IPS-20b (cell line): ENCODE measurements around the gene TBP.
"Not testable (repeated sequence)": the region's sequence is repeated elsewhere in the genome, so short reads cannot be mapped to it uniquely, and the experiment has no call there.

Experiments used
- H3K27ac ChIP-seq: one replicate; pipeline ENCODE4 v1.5.1; 2013; ENCODE audit warnings: low read length
- H3K27me3 ChIP-seq: 2 replicates; pipeline ENCODE4 v1.6.1; 2013; ENCODE audit warnings: mild to moderate bottlenecking, low read length, inconsistent platforms; ENCODE audit not compliant: insufficient read depth
- H3K36me3 ChIP-seq: 2 replicates; pipeline ENCODE4 v1.6.1; 2013; ENCODE audit warnings: low read depth, mild to moderate bottlenecking, inconsistent platforms, low read length, moderate library complexity; ENCODE audit not compliant: insufficient read depth
- H3K4me1 ChIP-seq: 2 replicates; pipeline ENCODE4 v1.6.1; 2013; ENCODE audit warnings: mild to moderate bottlenecking, control low read depth, inconsistent platforms, low read length, moderate library complexity; ENCODE audit not compliant: insufficient read depth
- H3K4me3 ChIP-seq: 2 replicates; pipeline ENCODE4 v1.5.1; 2013; ENCODE audit warnings: mild to moderate bottlenecking, low read length, inconsistent platforms
- H3K9ac ChIP-seq: 2 replicates; pipeline ENCODE4 v1.6.1; 2013; ENCODE audit warnings: low read depth, mild to moderate bottlenecking, inconsistent platforms, low read length, moderate library complexity
- H3K9me3 ChIP-seq: 2 replicates; pipeline ENCODE4 v1.6.1; 2013; ENCODE audit warnings: mild to moderate bottlenecking, low read depth, low read length, inconsistent platforms; ENCODE audit not compliant: insufficient read depth

The TBP gene

GRCh38 chr6:170578909-170579308, 24.7 kb downstream of the TBP start:
- H3K9me3 ChIP-seq: no peaks in the 10 kb centered on the region
- peaks cover 87% of the 10 kb centered on the region for H3K36me3 ChIP-seq
- H3K4me1 ChIP-seq: no peaks in the 10 kb centered on the region
- no peak overlapping the region for H3K9ac ChIP-seq
- H3K27me3 ChIP-seq: no peaks in the 10 kb centered on the region
- no peak overlapping the region for H3K27ac ChIP-seq
- H3K4me3 ChIP-seq: no peak overlapping the region

GRCh38 chr6:170583756-170584180, 29.6 kb downstream of the TBP start:
- Histone ChIP-seq H3K4me1 (peaks cover 8% of the 10 kb centered on the region), H3K36me3 (peaks cover 44% of the 10 kb centered on the region), H3K9me3 (no peaks in the 10 kb centered on the region), H3K4me3 (peak overlapping the region; percentile 99), H3K9ac (peak overlapping the region; percentile 97), H3K27ac (peak overlapping the region; percentile 48), H3K27me3 (no peaks in the 10 kb centered on the region)

GRCh38 chr6:170584181-170584953, 30.2 kb downstream of the TBP start, which contains the start of gene PDCD2:
TSS of gene PDCD2 (minus strand) at chr6:170584637. CDS start at chr6:170584581, 56 bp downstream.
- Histone ChIP-seq H3K27ac (peak within 1 kb of the TSS; percentile 48), H3K4me3 (peak within 1 kb of the TSS; percentile 99), H3K27me3 (no peaks in the 10 kb centered on the region), H3K9me3 (no peaks in the 10 kb centered on the region), H3K9ac (peak within 1 kb of the TSS; percentile 97), H3K4me1 (peaks cover 8% of the 10 kb centered on the region), H3K36me3 (peaks cover 38% of the 10 kb centered on the region)

DNA sequence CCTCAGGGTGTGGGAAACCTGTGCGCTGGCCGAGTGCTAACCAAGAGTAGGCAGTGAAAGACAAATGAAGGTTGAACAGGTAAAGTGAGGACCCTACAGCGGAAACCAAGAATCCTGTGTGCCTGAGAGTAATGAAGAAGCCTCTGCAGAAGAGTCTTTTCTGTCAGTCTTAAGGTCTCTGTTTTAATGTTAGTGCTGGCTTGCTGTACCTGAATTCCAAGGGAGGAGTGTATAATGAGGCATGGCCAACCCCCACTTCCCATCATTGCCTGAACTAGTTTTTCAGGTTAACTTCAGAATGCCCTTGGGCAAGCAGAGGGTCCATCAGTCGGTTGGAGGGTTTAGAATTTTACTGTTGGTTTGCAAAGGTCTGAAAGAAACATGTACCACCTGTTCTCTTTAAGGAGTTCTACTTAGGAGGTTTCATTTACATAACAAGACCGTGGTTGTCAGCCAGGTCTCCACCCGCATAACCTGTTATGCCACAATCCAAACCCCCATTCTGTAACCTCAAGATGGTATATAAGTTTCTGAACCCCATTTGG, 30.9 kb downstream of the TBP start:
- Histone ChIP-seq H3K9ac (peak overlapping the region; percentile 97), H3K27ac (peak overlapping the region; percentile 41), H3K4me3 (peak overlapping the region; percentile 99), H3K27me3 (no peaks in the 10 kb centered on the region), H3K9me3 (peaks cover 5% of the 10 kb centered on the region), H3K36me3 (peaks cover 31% of the 10 kb centered on the region), H3K4me1 (peaks cover 8% of the 10 kb centered on the region)

GRCh38 chr6:170590725-170591124, 36.6 kb downstream of the TBP start:
- Histone ChIP-seq H3K27me3 (no peaks in the 10 kb centered on the region), H3K4me3 (no peak overlapping the region), H3K4me1 (peaks cover 4% of the 10 kb centered on the region; the same call in 1 of the 2 replicates), H3K9me3 (peaks cover 41% of the 10 kb centered on the region), H3K36me3 (no peaks in the 10 kb centered on the region), H3K27ac (no peak overlapping the region), H3K9ac (no peak overlapping the region)

GRCh38 chr6:170596426-170596825, 42.3 kb downstream of the TBP start:
- no peak overlapping the region for H3K9ac ChIP-seq
- peaks cover 22% of the 10 kb centered on the region for H3K9me3 ChIP-seq
- no peaks in the 10 kb centered on the region for H3K27me3 ChIP-seq
- peaks cover 9% of the 10 kb centered on the region; the same call in 1 of the 2 replicates for H3K4me1 ChIP-seq
- no peaks in the 10 kb centered on the region for H3K36me3 ChIP-seq
- H3K27ac ChIP-seq: no peak overlapping the region
- no peak overlapping the region for H3K4me3 ChIP-seq

DNA sequence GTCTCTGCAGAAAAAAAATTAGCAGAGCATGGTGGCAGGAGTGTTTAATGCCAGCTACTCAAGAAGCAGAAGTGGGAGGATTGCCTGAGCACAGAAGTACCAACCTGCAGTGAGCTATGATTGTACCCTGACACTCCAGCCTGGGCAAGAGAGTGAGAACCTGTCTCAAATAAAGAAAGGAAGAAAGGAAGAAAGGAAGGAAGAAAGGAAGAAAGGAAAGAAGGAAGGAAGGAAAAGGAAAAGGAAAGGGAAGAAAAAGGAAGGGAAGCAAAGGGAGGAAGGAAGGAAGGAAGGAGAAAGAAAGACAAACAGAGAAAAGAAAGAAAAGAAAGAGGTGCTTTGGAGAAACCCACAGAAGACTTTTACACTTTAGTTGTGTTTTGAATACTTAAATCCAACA, 43.1 kb downstream of the TBP start:
- Histone ChIP-seq H3K4me3 (no peak overlapping the region), H3K9ac (no peak overlapping the region), H3K27me3 (no peaks in the 10 kb centered on the region), H3K4me1 (peaks cover 9% of the 10 kb centered on the region; the same call in 1 of the 2 replicates), H3K9me3 (peaks cover 14% of the 10 kb centered on the region), H3K36me3 (no peaks in the 10 kb centered on the region), H3K27ac (no peak overlapping the region)

DNA sequence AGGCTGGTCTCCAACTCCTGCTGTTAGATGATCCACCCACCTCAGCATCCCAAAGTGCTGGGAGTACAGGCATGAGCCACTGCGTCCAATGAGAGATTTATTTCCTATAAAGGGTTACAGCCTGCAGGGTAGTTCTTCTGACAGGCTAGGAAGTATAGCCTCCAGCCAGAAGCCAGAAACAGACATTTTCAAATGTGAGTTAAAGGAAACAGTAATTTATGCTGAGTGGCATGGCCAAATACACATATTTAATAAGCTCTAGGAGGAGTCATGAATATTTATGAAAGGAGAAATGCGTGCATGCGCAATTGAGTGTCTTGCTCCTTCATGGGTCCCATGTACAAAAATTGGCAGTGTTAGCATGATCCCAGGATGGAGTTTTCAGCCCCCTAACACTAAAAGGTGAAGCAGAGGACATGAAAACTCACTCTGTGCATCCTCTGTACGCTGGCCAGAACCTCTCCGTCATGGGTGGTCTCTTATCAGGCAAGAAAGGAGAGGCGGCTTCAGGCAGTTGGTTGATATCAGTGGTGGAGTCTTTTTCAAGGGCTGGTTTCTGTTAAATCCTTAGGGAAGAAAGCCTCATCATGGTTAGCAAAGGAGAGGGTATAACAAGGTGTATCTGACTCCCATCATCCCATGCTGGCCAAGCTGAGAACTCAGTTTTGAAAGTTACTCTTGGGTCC, 51.5 kb downstream of the TBP start:
- Histone ChIP-seq H3K4me1 (no peaks in the 10 kb centered on the region; the same call in 1 of the 2 replicates), H3K27ac (no peak overlapping the region), H3K4me3 (no peak overlapping the region), H3K27me3 (no peaks in the 10 kb centered on the region; the same call in 1 of the 2 replicates), H3K9me3 (no peaks in the 10 kb centered on the region), H3K9ac (no peak overlapping the region), H3K36me3 (no peaks in the 10 kb centered on the region)

- not testable (repeated sequence) for H3K9ac ChIP-seq, H3K4me1 ChIP-seq, H3K9me3 ChIP-seq, H3K4me3 ChIP-seq, H3K36me3 ChIP-seq, H3K27ac ChIP-seq
- H3K27me3 ChIP-seq: peaks cover 11% of the 10 kb centered on the region; the same call in 1 of the 2 replicates
Observed at GRCh38 chr6:170609225-170609624, 55.1 kb downstream of the TBP start.

- not testable (repeated sequence) for H3K9ac ChIP-seq, H3K4me1 ChIP-seq, H3K36me3 ChIP-seq, H3K27ac ChIP-seq, H3K9me3 ChIP-seq, H3K4me3 ChIP-seq
- H3K27me3 ChIP-seq: peaks cover 11% of the 10 kb centered on the region; the same call in 1 of the 2 replicates
Observed at GRCh38 chr6:170612256-170612804, 58.2 kb downstream of the TBP start.

DNA sequence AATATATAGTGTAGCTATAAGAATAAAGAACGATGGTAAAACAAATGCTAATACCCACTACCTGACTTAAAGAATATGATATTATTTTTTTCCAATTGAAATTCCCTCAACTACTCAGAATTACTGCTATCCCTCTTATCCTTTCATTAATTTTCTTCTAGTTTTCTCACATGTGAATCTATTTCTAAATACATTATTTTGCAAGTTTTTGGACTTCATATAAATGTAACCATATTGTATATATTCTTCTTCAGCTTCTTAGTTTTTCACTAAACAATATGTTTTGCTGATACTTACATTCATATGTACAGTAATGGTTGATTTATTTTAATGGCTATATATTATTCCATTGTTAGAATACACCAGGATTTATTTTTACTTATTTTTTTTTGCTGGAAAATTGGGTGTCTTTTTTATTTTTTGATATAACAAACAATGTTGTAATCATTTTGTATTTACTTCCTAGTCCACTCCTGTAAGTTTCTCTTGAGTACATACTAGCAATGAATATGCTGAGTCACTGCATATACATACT, 61.9 kb downstream of the TBP start:
- not testable (repeated sequence) for H3K9me3 ChIP-seq, H3K27ac ChIP-seq, H3K9ac ChIP-seq

More for the DNA sequence above, 61.9 kb downstream of the TBP start:
- not testable (repeated sequence) for H3K4me1 ChIP-seq, H3K27me3 ChIP-seq, H3K36me3 ChIP-seq, H3K4me3 ChIP-seq
